Thoracic aorta (tissue), 2 donors: ENCODE measurements around the gene DLX1. TPM values are rescaled to one million over a fixed set of nuclear protein-coding genes. Genes with fewer than 3 reads are reported as not detected.

Source experiments
- ATAC-seq: fragments of 150-250 bp; one replicate; pipeline ENCODE4 v1.8.0; 2017; ENCODE audit warnings: low read depth; ENCODE audit not compliant: insufficient number of reproducible peaks, low FRiP score
- DNase-seq: peaks from one replicate; pipeline ENCODE4 v3.0.0-alpha.2; 2020; ENCODE audit warnings: low spot score
- H3K27ac ChIP-seq, 2 donors: fragments of 200-600 bp; sonication (generic); 1 replicate in 1 of 2; 2 replicates in 1 of 2; pipeline ENCODE4 v1.5.1; 2016; ENCODE audit warnings: mild to moderate bottlenecking in 2 of 2, moderate library complexity in 2 of 2
- H3K27me3 ChIP-seq: fragments of 200-600 bp; sonication (generic); replicated peaks from 2 replicates; pipeline ENCODE4 v1.6.0; 2016; ENCODE audit warnings: mild to moderate bottlenecking; ENCODE audit not compliant: insufficient read depth
- H3K36me3 ChIP-seq: fragments of 200-600 bp; sonication (generic); one replicate; pipeline ENCODE4 v1.5.1; 2016
- H3K4me1 ChIP-seq, 2 donors: fragments of 200-600 bp; sonication (generic); 1 replicate in 1 of 2; 2 replicates in 1 of 2; pipeline versions ENCODE4 v1.5.1 to v1.6.0; 2016; ENCODE audit warnings: low read depth in 2 of 2, mild to moderate bottlenecking in 1 of 2; ENCODE audit not compliant: control insufficient read depth in 1 of 2
- H3K4me3 ChIP-seq: fragments of 200-600 bp; sonication (generic); 2 replicates; pipeline ENCODE4 v1.5.1; 2016; ENCODE audit warnings: mild to moderate bottlenecking
- H3K9me3 ChIP-seq: fragments of 200-600 bp; sonication (generic); 2 replicates; pipeline ENCODE4 v1.5.1; 2016
- CTCF ChIP-seq: fragments of 200-600 bp; sonication (generic); IDR thresholded peaks from one replicate; pipeline ENCODE4 v1.5.1; 2019; ENCODE audit warnings: antibody characterized with exemption
- total RNA-seq, 2 donors: library from RNA; depleted of rRNA; stranded (reverse); fragments of >200 nt; gene quantifications; one replicate each; pipeline versions ENCODE4 v1.1.0 to v1.2.3, GENCODE V29; 2016

DLX1 gene
- total RNA-seq, 2 donors from 2014 or later, result 0.68 to 0.92 TPM

- peak overlapping the region in 1 of 2 donors; percentile 27 for H3K27ac ChIP-seq
- ATAC-seq (no peak), DNase-seq (no peak)
- no peaks in the 10 kb centered on the region for H3K36me3 ChIP-seq
- peaks cover 43 to 70% of the 10 kb centered on the region in 2 donors for H3K4me1 ChIP-seq
- TF ChIP-seq CTCF, result no peak
- no peaks in the 10 kb centered on the region for H3K9me3 ChIP-seq
- H3K27me3 ChIP-seq, result peaks cover 63% of the 10 kb centered on the region
- H3K4me3 ChIP-seq, result peak overlapping the region; percentile 20
These were observed 15.0 kb downstream of the DLX1 start for GRCh38 chr2:172100080-172100934.

GRCh38 chr2:172100935-172101820 lies 15.9 kb downstream of the DLX1 start:
- no peak overlapping the region for H3K27ac ChIP-seq
- ATAC-seq (no peak), DNase-seq (no peak)
- no peaks in the 10 kb centered on the region for H3K36me3 ChIP-seq
- peaks cover 65% of the 10 kb centered on the region for H3K27me3 ChIP-seq
- TF ChIP-seq CTCF, result no peak
- peak overlapping the region; percentile 72 for H3K4me3 ChIP-seq
- peaks cover 36 to 61% of the 10 kb centered on the region in 2 donors for H3K4me1 ChIP-seq
- H3K9me3 ChIP-seq, result no peaks in the 10 kb centered on the region

GRCh38 chr2:172101821-172102390 lies 16.6 kb downstream of the DLX1 start:
- no peak for ATAC-seq
- Histone ChIP-seq H3K4me1 (peaks cover 33 to 60% of the 10 kb centered on the region in 2 donors), H3K4me3 (peak overlapping the region; percentile 72), H3K27me3 (peaks cover 71% of the 10 kb centered on the region), H3K36me3 (no peaks in the 10 kb centered on the region), H3K9me3 (no peaks in the 10 kb centered on the region), H3K27ac (no peak overlapping the region)
- no peak for DNase-seq
- no peak for TF ChIP-seq CTCF

GRCh38 chr2:172102391-172103359 lies 17.4 kb downstream of the DLX1 start, which contains the start of gene DLX2:
TSS of gene DLX2 (minus strand) at chr2:172102900. CDS start at chr2:172102538, 362 bp downstream.
- peaks cover 69% of the 10 kb centered on the region for H3K27me3 ChIP-seq
- no peak within 1 kb of the TSS for H3K27ac ChIP-seq
- TF ChIP-seq CTCF, result no peak
- DNase-seq (no peak), ATAC-seq (no peak)
- H3K9me3 ChIP-seq, result no peaks in the 10 kb centered on the region
- no peaks in the 10 kb centered on the region for H3K36me3 ChIP-seq
- H3K4me1 ChIP-seq, result peaks cover 32 to 57% of the 10 kb centered on the region in 2 donors
- peak within 1 kb of the TSS; percentile 72 for H3K4me3 ChIP-seq
